ENCODE results near the gene ARHGEF16. TPM values are rescaled to one million over a fixed set of nuclear protein-coding genes. Genes with fewer than 3 reads are reported as not detected.

Gene ARHGEF16
- total and polyA plus RNA-seq, 2 experiments from 2014 or later: not detected

GRCh38 chr1:3511856-3512255 lies 57.4 kb downstream of the ARHGEF16 start:
- Histone ChIP-seq H3K9me2 (ENCODE audit: insufficient read depth) (no peaks in the 10 kb centered on the region), H3K4me2 (ENCODE audit: unreplicated experiment) (no peak overlapping the region), H4K20me1 (ENCODE audit: insufficient read depth) (no peaks in the 10 kb centered on the region), H3K79me2 (ENCODE audit: insufficient read depth) (no peaks in the 10 kb centered on the region), H3K27ac (no peak overlapping the region), H3K27me3 (replicated peaks; ENCODE audit: insufficient read depth) (no peaks in the 10 kb centered on the region), H3K9me3 (ENCODE audit: low read depth) (no peaks in the 10 kb centered on the region), H3K4me3 (no peak overlapping the region), H3K4me1 (ENCODE audit: insufficient read depth) (no peaks in the 10 kb centered on the region), H3K36me3 (ENCODE audit: low read depth) (no peaks in the 10 kb centered on the region), H3K9ac (no peak overlapping the region), H2AFZ (no peak overlapping the region), H3F3A (ENCODE audit: insufficient read depth) (no peaks in the 10 kb centered on the region)
- 81 to 85% methylated on average over 15 of the region's 15 CpGs for WGBS, 2 experiments (ENCODE audit: low coverage in 1 of 2, low lambda C conversion rate in 2 of 2, missing lambda C conversion rate in 2 of 2)
- no peak for DNase-seq
- in situ Hi-C loops (cut with MboI): no loop called here
- no peak for TF ChIP-seq EZH2 (IDR thresholded peaks at IDR 0.05; ENCODE audit: insufficient read depth, poor library complexity, severe bottlenecking)
- no peak for TF ChIP-seq EZH2phosphoT487 (IDR thresholded peaks at IDR 0.05; ENCODE audit: insufficient read depth, low read depth)

- Histone ChIP-seq H4K20me1 (ENCODE audit: insufficient read depth) (no peaks in the 10 kb centered on the region), H3K4me2 (ENCODE audit: unreplicated experiment) (no peak overlapping the region), H2AFZ (no peak overlapping the region), H3K9me3 (ENCODE audit: low read depth) (no peaks in the 10 kb centered on the region), H3K4me1 (ENCODE audit: insufficient read depth) (no peaks in the 10 kb centered on the region), H3K36me3 (ENCODE audit: low read depth) (no peaks in the 10 kb centered on the region), H3K9me2 (ENCODE audit: insufficient read depth) (no peaks in the 10 kb centered on the region), H3F3A (ENCODE audit: insufficient read depth) (no peaks in the 10 kb centered on the region), H3K4me3 (no peak overlapping the region), H3K27me3 (replicated peaks; ENCODE audit: insufficient read depth) (no peaks in the 10 kb centered on the region), H3K9ac (no peak overlapping the region), H3K79me2 (ENCODE audit: insufficient read depth) (no peaks in the 10 kb centered on the region), H3K27ac (no peak overlapping the region)
- WGBS, 2 experiments (ENCODE audit: low coverage in 1 of 2, low lambda C conversion rate in 2 of 2, missing lambda C conversion rate in 2 of 2): 90 to 93% methylated on average over 14 to 15 of the region's 17 CpGs
- no peak for DNase-seq
- TF ChIP-seq EZH2phosphoT487 (IDR thresholded peaks at IDR 0.05; ENCODE audit: insufficient read depth, low read depth) (no peak), EZH2 (IDR thresholded peaks at IDR 0.05; ENCODE audit: insufficient read depth, poor library complexity, severe bottlenecking) (no peak)
- in situ Hi-C loops (cut with MboI): no loop called here
These were observed 59.9 kb downstream of the ARHGEF16 start for GRCh38 chr1:3514404-3514803.

GRCh38 chr1:3515272-3515671 lies 60.8 kb downstream of the ARHGEF16 start:
- Histone ChIP-seq H3F3A (ENCODE audit: insufficient read depth) (no peaks in the 10 kb centered on the region), H2AFZ (no peak overlapping the region), H3K36me3 (ENCODE audit: low read depth) (no peaks in the 10 kb centered on the region), H3K9me2 (ENCODE audit: insufficient read depth) (no peaks in the 10 kb centered on the region), H4K20me1 (ENCODE audit: insufficient read depth) (no peaks in the 10 kb centered on the region), H3K4me3 (no peak overlapping the region), H3K27ac (no peak overlapping the region), H3K9me3 (ENCODE audit: low read depth) (no peaks in the 10 kb centered on the region), H3K27me3 (replicated peaks; ENCODE audit: insufficient read depth) (no peaks in the 10 kb centered on the region), H3K4me1 (ENCODE audit: insufficient read depth) (no peaks in the 10 kb centered on the region), H3K4me2 (ENCODE audit: unreplicated experiment) (no peak overlapping the region), H3K9ac (no peak overlapping the region), H3K79me2 (ENCODE audit: insufficient read depth) (no peaks in the 10 kb centered on the region)
- no peak for TF ChIP-seq EZH2 (IDR thresholded peaks at IDR 0.05; ENCODE audit: insufficient read depth, poor library complexity, severe bottlenecking)
- TF ChIP-seq EZH2phosphoT487 (IDR thresholded peaks at IDR 0.05; ENCODE audit: insufficient read depth, low read depth): no peak
- in situ Hi-C loops (cut with MboI): no loop called here
- 79 to 81% methylated on average over 12 of the region's 12 CpGs for WGBS, 2 experiments (ENCODE audit: low coverage in 1 of 2, low lambda C conversion rate in 2 of 2, missing lambda C conversion rate in 2 of 2)
- no peak for DNase-seq

GRCh38 chr1:3515774-3516480 lies 61.5 kb downstream of the ARHGEF16 start:
- in situ Hi-C loops (cut with MboI): no loop called here
- Histone ChIP-seq H3K9ac (no peak overlapping the region), H3K9me3 (ENCODE audit: low read depth) (no peaks in the 10 kb centered on the region), H3K4me3 (no peak overlapping the region), H3F3A (ENCODE audit: insufficient read depth) (no peaks in the 10 kb centered on the region), H3K9me2 (ENCODE audit: insufficient read depth) (no peaks in the 10 kb centered on the region), H3K79me2 (ENCODE audit: insufficient read depth) (no peaks in the 10 kb centered on the region), H3K27me3 (replicated peaks; ENCODE audit: insufficient read depth) (no peaks in the 10 kb centered on the region), H3K4me2 (ENCODE audit: unreplicated experiment) (no peak overlapping the region), H4K20me1 (ENCODE audit: insufficient read depth) (no peaks in the 10 kb centered on the region), H3K27ac (no peak overlapping the region), H2AFZ (no peak overlapping the region), H3K4me1 (ENCODE audit: insufficient read depth) (no peaks in the 10 kb centered on the region), H3K36me3 (ENCODE audit: low read depth) (no peaks in the 10 kb centered on the region)
- WGBS, 2 experiments (ENCODE audit: low coverage in 1 of 2, low lambda C conversion rate in 2 of 2, missing lambda C conversion rate in 2 of 2): 66 to 70% methylated on average over 19 of the region's 19 CpGs
- TF ChIP-seq EZH2phosphoT487 (IDR thresholded peaks at IDR 0.05; ENCODE audit: insufficient read depth, low read depth): no peak
- no peak for TF ChIP-seq EZH2 (IDR thresholded peaks at IDR 0.05; ENCODE audit: insufficient read depth, poor library complexity, severe bottlenecking)
- DNase-seq: no peak

Data from GM23248 (cell line).